RWPE2 (cell line): ENCODE results near the gene CSGALNACT2.

ENCODE experiments used
- ATAC-seq: fragments of 200-7000 bp; cut with Tn5 transposase; 3 replicates; pipeline ENCODE4 v1.9.1; 2021; ENCODE audit warnings: low read depth
- DNase-seq: peaks from one replicate; pipeline ENCODE4 v3.0.0-alpha.2; 2020; ENCODE audit warnings: low spot score
- H3K27ac ChIP-seq: fragments of 450-650 bp; 2 replicates; pipeline ENCODE4 v1.5.1; 2017; ENCODE audit warnings: mild to moderate bottlenecking; ENCODE audit not compliant: poor library complexity, severe bottlenecking
- H3K27me3 ChIP-seq: fragments of 250-450 bp; sonication (Bioruptor Pico); 2 replicates; pipeline ENCODE4 v1.5.1; 2021; ENCODE audit warnings: mild to moderate bottlenecking, moderate library complexity; ENCODE audit not compliant: insufficient read depth, poor library complexity, severe bottlenecking
- H3K36me3 ChIP-seq: fragments of 250-450 bp; sonication (Bioruptor Pico); 2 replicates; pipeline ENCODE4 v1.5.1; 2020; ENCODE audit warnings: low read depth, mild to moderate bottlenecking, moderate library complexity
- H3K4me1 ChIP-seq: fragments of 250-450 bp; sonication (Bioruptor Pico); 2 replicates; pipeline ENCODE4 v1.5.1; 2021; ENCODE audit warnings: mild to moderate bottlenecking, moderate library complexity; ENCODE audit not compliant: insufficient read depth, poor library complexity, severe bottlenecking
- H3K4me3 ChIP-seq: fragments of 250-450 bp; sonication (Bioruptor Pico); 2 replicates; pipeline ENCODE4 v1.5.1; 2021; ENCODE audit warnings: mild to moderate bottlenecking, moderate library complexity; ENCODE audit not compliant: severe bottlenecking
- H3K9me3 ChIP-seq: fragments of 250-450 bp; sonication (Bioruptor Pico); 2 replicates; pipeline ENCODE4 v1.5.1; 2021; ENCODE audit warnings: mild to moderate bottlenecking, moderate library complexity; ENCODE audit not compliant: severe bottlenecking
- TF ChIP-seq, protein P1 (sequence below): fragments of 450-650 bp; IDR thresholded peaks from one replicate; pipeline ENCODE4 v1.5.1; 2017; ENCODE audit warnings: mild to moderate bottlenecking, moderate library complexity; ENCODE audit not compliant: poor library complexity, severe bottlenecking

CSGALNACT2 gene

DNA sequence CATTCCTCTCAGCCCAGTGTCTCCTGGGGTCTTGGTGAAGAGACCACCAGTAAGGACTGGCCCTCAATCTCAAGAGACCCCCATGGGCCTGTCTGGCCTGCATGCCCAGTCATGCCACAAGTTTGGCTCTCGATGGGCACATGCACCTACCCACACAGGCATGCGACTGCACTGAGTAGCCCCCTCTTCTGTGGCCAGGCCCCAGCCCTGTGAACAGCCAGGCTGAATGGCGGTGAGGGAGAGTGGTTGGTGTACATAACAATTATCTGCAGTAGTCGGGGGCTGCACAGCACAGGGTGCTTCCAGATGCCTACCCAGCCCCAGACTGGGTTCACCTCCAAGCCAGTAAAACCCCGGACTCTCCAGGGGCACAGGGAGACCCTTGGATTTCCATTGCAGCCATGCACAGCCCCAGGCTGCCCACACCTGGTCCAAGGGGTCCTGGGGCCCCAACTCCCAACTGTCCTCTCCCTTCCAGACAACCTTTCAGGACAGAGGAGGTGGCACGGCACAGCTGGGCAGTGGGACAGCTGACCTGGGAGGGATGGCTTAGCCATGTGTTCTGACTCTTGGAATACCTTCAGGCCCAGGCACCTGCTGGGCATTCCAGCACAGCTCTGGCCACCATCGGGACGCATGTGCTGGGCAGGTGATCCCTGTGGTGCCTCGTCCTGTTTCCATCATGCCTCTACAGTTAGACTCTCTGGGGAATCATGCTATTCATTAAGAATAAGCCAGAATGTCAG is 21.0 kb upstream of the CSGALNACT2 start:
- no peak for ATAC-seq
- TF ChIP-seq, protein P1, sequence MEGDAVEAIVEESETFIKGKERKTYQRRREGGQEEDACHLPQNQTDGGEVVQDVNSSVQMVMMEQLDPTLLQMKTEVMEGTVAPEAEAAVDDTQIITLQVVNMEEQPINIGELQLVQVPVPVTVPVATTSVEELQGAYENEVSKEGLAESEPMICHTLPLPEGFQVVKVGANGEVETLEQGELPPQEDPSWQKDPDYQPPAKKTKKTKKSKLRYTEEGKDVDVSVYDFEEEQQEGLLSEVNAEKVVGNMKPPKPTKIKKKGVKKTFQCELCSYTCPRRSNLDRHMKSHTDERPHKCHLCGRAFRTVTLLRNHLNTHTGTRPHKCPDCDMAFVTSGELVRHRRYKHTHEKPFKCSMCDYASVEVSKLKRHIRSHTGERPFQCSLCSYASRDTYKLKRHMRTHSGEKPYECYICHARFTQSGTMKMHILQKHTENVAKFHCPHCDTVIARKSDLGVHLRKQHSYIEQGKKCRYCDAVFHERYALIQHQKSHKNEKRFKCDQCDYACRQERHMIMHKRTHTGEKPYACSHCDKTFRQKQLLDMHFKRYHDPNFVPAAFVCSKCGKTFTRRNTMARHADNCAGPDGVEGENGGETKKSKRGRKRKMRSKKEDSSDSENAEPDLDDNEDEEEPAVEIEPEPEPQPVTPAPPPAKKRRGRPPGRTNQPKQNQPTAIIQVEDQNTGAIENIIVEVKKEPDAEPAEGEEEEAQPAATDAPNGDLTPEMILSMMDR = no peak

DNA sequence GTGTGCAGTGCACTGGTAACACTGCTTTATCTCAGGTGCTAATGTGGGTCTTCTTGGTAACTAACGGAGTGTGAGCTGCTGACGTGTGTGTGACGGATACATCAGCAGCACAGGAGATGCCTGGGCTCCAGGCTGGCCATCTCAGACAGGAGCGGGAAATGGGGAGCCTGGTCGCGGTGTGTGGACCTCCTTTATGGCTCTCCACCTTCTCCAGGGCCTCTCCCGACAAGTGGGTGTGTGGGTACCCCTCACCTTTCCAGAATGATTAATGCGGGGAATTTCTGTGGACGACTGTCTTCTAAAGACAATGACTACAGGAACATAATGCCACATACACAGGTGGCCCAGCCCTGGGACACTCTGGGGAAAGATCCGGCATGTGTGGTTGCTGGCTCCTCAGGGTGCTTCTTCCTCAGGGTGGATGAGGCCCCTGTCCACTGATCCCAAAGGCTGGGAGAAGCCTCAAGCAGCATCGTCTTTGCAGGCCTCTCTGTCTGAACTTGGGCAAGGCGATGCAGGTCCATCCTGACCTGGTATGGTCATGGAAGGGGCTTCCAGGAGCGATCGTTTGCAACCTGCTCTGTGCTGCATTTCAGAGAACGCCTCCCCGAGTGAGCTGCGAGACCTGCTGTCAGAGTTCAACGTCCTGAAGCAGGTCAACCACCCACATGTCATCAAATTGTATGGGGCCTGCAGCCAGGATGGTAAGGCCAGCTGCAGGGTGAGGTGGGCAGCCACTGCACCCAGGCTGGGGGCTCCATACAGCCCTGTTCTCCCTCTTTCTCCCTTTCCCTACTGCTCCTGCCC is 20.3 kb upstream of the CSGALNACT2 start:
- ATAC-seq (no peak), DNase-seq (no peak)
- Histone ChIP-seq H3K27me3 (no peaks in the 10 kb centered on the region), H3K27ac (no peak overlapping the region), H3K4me3 (no peak overlapping the region), H3K9me3 (no peaks in the 10 kb centered on the region), H3K36me3 (no peaks in the 10 kb centered on the region), H3K4me1 (no peaks in the 10 kb centered on the region)
- TF ChIP-seq, protein P1 = no peak

More for the DNA sequence above, 21.0 kb upstream of the CSGALNACT2 start:
- Histone ChIP-seq H3K4me1 (no peaks in the 10 kb centered on the region), H3K4me3 (no peak overlapping the region), H3K27ac (no peak overlapping the region), H3K27me3 (no peaks in the 10 kb centered on the region), H3K36me3 (no peaks in the 10 kb centered on the region), H3K9me3 (no peaks in the 10 kb centered on the region)
- no peak for DNase-seq

DNA sequence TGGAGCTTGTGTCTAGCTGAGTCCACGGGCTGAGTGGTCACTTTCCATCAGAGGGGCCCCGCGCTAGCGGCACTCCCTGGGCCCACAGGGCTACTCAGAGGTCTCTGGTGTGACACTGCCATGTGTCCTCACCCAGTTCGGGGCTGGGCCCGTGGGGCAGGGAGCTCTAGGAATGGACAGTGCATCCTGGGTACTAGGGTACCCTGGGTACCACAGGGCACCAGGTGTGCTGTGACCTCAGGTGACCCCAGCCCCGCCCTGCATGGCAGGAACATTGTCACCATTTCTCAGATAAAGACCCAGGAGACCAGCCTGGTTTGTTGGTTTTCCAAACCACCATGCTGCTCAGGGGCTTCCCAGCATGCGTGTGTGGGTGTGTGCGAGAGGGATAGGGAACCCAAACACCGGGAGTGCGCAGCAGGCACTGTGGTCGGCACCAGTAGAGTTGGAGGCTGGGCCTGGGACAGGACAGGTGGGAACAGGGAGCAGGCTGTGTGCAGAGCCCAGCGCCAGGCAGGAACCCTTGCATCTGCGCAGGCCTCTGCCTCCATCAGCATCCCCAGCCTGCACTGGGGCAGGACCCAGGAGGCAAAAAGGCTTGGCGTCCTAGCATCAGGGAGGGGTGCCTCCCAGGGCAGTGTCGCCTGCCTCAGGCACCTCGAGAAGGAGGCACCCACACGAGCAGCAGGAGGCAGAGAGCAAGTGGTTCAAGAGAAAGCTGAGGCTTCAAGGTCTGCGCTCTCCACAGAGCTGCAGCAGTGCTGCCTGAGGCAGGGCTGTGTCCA is 19.4 kb upstream of the CSGALNACT2 start:
- ATAC-seq (no peak), DNase-seq (no peak)
- Histone ChIP-seq H3K36me3 (no peaks in the 10 kb centered on the region), H3K27ac (no peak overlapping the region), H3K9me3 (no peaks in the 10 kb centered on the region), H3K4me1 (no peaks in the 10 kb centered on the region), H3K27me3 (no peaks in the 10 kb centered on the region), H3K4me3 (no peak overlapping the region)
- TF ChIP-seq, protein P1 = no peak

DNA sequence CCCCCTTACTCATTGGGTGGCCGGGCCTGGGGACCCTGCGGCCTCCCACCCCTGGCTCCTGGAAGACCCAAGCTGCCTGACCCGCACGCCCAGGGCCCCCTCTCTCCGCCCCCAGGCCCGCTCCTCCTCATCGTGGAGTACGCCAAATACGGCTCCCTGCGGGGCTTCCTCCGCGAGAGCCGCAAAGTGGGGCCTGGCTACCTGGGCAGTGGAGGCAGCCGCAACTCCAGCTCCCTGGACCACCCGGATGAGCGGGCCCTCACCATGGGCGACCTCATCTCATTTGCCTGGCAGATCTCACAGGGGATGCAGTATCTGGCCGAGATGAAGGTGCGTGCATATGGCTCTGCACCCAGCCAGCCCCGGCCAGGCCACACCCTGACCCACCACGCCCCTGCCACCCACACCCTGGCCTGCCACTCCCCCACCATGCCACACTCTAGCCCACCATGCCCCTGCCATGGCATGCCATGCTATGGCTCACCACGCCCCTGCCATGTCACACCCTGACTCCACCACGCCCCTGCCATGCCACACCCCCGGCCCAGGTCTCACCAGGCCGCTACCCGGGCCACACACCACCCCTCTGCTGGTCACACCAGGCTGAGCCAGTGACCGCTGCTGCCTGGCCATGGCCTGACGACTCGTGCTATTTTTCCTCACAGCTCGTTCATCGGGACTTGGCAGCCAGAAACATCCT is 18.7 kb upstream of the CSGALNACT2 start:
- DNase-seq (no peak), ATAC-seq (no peak)
- TF ChIP-seq, protein P1 = no peak
- Histone ChIP-seq H3K4me1 (no peaks in the 10 kb centered on the region), H3K4me3 (no peak overlapping the region), H3K36me3 (no peaks in the 10 kb centered on the region), H3K9me3 (no peaks in the 10 kb centered on the region), H3K27me3 (no peaks in the 10 kb centered on the region), H3K27ac (no peak overlapping the region)
